Transverse colon (tissue), 4 donors: Measurements from ENCODE around the gene SCN5A. TPM values are rescaled to one million over a fixed set of nuclear protein-coding genes. Genes with fewer than 3 reads are reported as not detected.

Experiments used
- DNase-seq: peaks from one replicate; pipeline ENCODE4 v3.0.0-alpha.2; 2019
- H3K27ac ChIP-seq, 4 donors: fragments of 200-600 bp; sonication (generic); 2 replicates each; pipeline ENCODE4 v1.5.1; 2016 to 2018; ENCODE audit warnings: inconsistent platforms in 4 of 4
- H3K27me3 ChIP-seq: fragments of 200-600 bp; sonication (generic); 2 replicates; pipeline ENCODE4 v1.5.1; 2017; ENCODE audit warnings: inconsistent platforms
- H3K36me3 ChIP-seq, 4 donors: fragments of 200-600 bp; sonication (generic); 2 replicates each; pipeline ENCODE4 v1.5.1; 2017 to 2019; ENCODE audit warnings: inconsistent platforms in 4 of 4
- H3K4me1 ChIP-seq, 4 donors: fragments of 200-600 bp; sonication (generic); 2 replicates each; pipeline ENCODE4 v1.5.1; 2017 to 2020; ENCODE audit warnings: inconsistent platforms in 4 of 4
- H3K4me3 ChIP-seq, 4 donors: fragments of 200-600 bp; sonication (generic); 1 replicate in 1 of 4; 2 replicates in 3 of 4; pipeline versions ENCODE4 v1.5.1 to v1.6.1; 2017 to 2019; ENCODE audit warnings: inconsistent platforms in 4 of 4
- H3K9me3 ChIP-seq, 2 donors: fragments of 200-600 bp; sonication (generic); 2 replicates each; pipeline ENCODE4 v1.5.1; 2017 to 2019; ENCODE audit warnings: inconsistent platforms in 2 of 2
- CTCF ChIP-seq, 5 experiments: fragments of 200-600 bp in 3 of 5; fragments of 450-650 bp in 2 of 5; sonication (generic) in 3 of 5; IDR thresholded peaks; 1 replicate in 2 of 5; 2 replicates in 3 of 5; pipeline ENCODE4 v1.5.1; 2016 to 2017; ENCODE audit warnings: antibody characterized with exemption in 5 of 5, inconsistent platforms in 3 of 5, mild to moderate bottlenecking in 2 of 5, moderate library complexity in 1 of 5
- EP300 ChIP-seq: sonication (generic); formaldehyde crosslinking; IDR thresholded peaks from one replicate; pipeline ENCODE4 v1.6.1; 2017; ENCODE audit warnings: antibody characterized with exemption, low read depth
- POLR2A ChIP-seq: fragments of 450-650 bp; IDR thresholded peaks from one replicate; pipeline ENCODE4 v1.6.1; 2016; ENCODE audit warnings: antibody characterized with exemption, mild to moderate bottlenecking, moderate library complexity
- POLR2AphosphoS5 ChIP-seq, 3 donors: sonication (generic); formaldehyde crosslinking; IDR thresholded peaks; one replicate each; pipeline ENCODE4 v1.6.1; 2016; ENCODE audit warnings: antibody characterized with exemption in 3 of 3
- whole genome bisulfite sequencing, 2 donors: methylation state at CpG; one replicate each; pipeline ENCODE4 v1.1.5; 2018; ENCODE audit warnings: low coverage in 1 of 2; 5-methylcytosine and 5-hydroxymethylcytosine counted together
- in situ Hi-C, 4 donors: fragments of 200-750 bp; cut with MboI; loops; one replicate each; pipeline versions ENCODE4 v1.15.0 to v1.15.1; 2017; ENCODE audit warnings: low sequenced_read_pairs in 3 of 4, low pct_ligation_motif_present in 1 of 4, low pct_unique_long_range_greater_than_20kb in 1 of 4
- intact Hi-C: fragments of 100-400 bp; cut with DNase I; formaldehyde crosslinking; loops from one replicate; pipeline ENCODE4 v1.15.1; 2023; ENCODE audit warnings: low total_unique reads
- total RNA-seq, 4 donors: library from RNA; depleted of rRNA; stranded (reverse); fragments of >200 nt; gene quantifications; one replicate each; pipeline ENCODE4 v1.1.0, GENCODE V29; 2016

The SCN5A gene
- total RNA-seq, 4 donors from 2014 or later: 0.16 to 0.27 TPM; not detected in 2

GRCh38 chr3:38643592-38643991 lies 5.9 kb downstream of the SCN5A start:
- Histone ChIP-seq H3K4me1 (peaks cover 0 to under 1% (median 0%) of the 10 kb centered on the region in 4 donors), H3K36me3 (no peaks in the 10 kb centered on the region), H3K27me3 (peaks cover 25% of the 10 kb centered on the region), H3K27ac (no peak overlapping the region), H3K4me3 (no peak overlapping the region), H3K9me3 (no peaks in the 10 kb centered on the region)
- no peak for DNase-seq
- in situ Hi-C loops (loop anchor here in 1 of 4 donors (10.0 kb wide), 1 partner anchor 119 kb away; no protein-coding TSS in a partner anchor), intact Hi-C loops (no loop called here)
- TF ChIP-seq POLR2AphosphoS5 (IDR thresholded peaks at IDR 0.05) (no peak), EP300 (no peak), POLR2A (no peak), CTCF (IDR thresholded peaks at IDR 0.05) (no peak)
- 76% methylated on average over 5 of the region's 5 CpGs; no CpG with 5 or more reads in 1 of the 2 donors for WGBS, 2 donors

- DNase-seq: no peak
Measured at GRCh38 chr3:38643090-38643489, 6.4 kb downstream of the SCN5A start.

GRCh38 chr3:38641461-38642110 lies 7.9 kb downstream of the SCN5A start:
- TF ChIP-seq EP300 (no peak), CTCF (IDR thresholded peaks at IDR 0.05) (no peak), POLR2AphosphoS5 (IDR thresholded peaks at IDR 0.05) (no peak), POLR2A (no peak)

More at GRCh38 chr3:38643090-38643489, 6.4 kb downstream of the SCN5A start:
- no peaks in the 10 kb centered on the region for H3K36me3 ChIP-seq
- in situ Hi-C loops (loop anchor here in 1 of 4 donors (10.0 kb wide), 1 partner anchor 118 kb away; no protein-coding TSS in a partner anchor), intact Hi-C loops (no loop called here)
- WGBS, 2 donors: 81% methylated on average over 8 of the region's 8 CpGs; no CpG with 5 or more reads in 1 of the 2 donors
- no peaks in the 10 kb centered on the region for H3K9me3 ChIP-seq
- TF ChIP-seq CTCF (IDR thresholded peaks at IDR 0.05): no peak
- TF ChIP-seq POLR2A: no peak
- no peak for TF ChIP-seq POLR2AphosphoS5 (IDR thresholded peaks at IDR 0.05)
- no peak for TF ChIP-seq EP300
- H3K27me3 ChIP-seq: peaks cover 20% of the 10 kb centered on the region
- no peaks in the 10 kb centered on the region for H3K4me1 ChIP-seq
- H3K4me3 ChIP-seq: no peak overlapping the region
- no peak overlapping the region for H3K27ac ChIP-seq

GRCh38 chr3:38640661-38641452 lies 8.6 kb downstream of the SCN5A start:
- intact Hi-C loops: no loop called here
- no peaks in the 10 kb centered on the region for H3K9me3 ChIP-seq
- H3K27ac ChIP-seq: no peak overlapping the region

More at GRCh38 chr3:38641461-38642110, 7.9 kb downstream of the SCN5A start:
- in situ Hi-C loops: loop anchor here in 1 of 4 donors (10.0 kb wide), 1 partner anchor 117 kb away; no protein-coding TSS in a partner anchor
- Histone ChIP-seq H3K27ac (no peak overlapping the region), H3K4me3 (no peak overlapping the region), H3K9me3 (no peaks in the 10 kb centered on the region), H3K36me3 (no peaks in the 10 kb centered on the region), H3K27me3 (peaks cover 7% of the 10 kb centered on the region), H3K4me1 (no peaks in the 10 kb centered on the region)
- 77% methylated on average over 8 of the region's 8 CpGs; no CpG with 5 or more reads in 1 of the 2 donors for WGBS, 2 donors
- no peak for DNase-seq
- intact Hi-C loops: no loop called here

More at GRCh38 chr3:38640661-38641452, 8.6 kb downstream of the SCN5A start:
- 75% methylated on average over 18 of the region's 18 CpGs; no CpG with 5 or more reads in 1 of the 2 donors for WGBS, 2 donors
- DNase-seq: no peak
- in situ Hi-C loops: loop anchor here in 1 of 4 donors (10.0 kb wide), 1 partner anchor 116 kb away; no protein-coding TSS in a partner anchor
- H3K27me3 ChIP-seq: peaks cover under 1% of the 10 kb centered on the region
- no peaks in the 10 kb centered on the region for H3K4me1 ChIP-seq
- no peak for TF ChIP-seq CTCF (IDR thresholded peaks at IDR 0.05)
- no peak for TF ChIP-seq POLR2A
- no peak for TF ChIP-seq POLR2AphosphoS5 (IDR thresholded peaks at IDR 0.05)
- no peak for TF ChIP-seq EP300
- no peak overlapping the region for H3K4me3 ChIP-seq
- H3K36me3 ChIP-seq: no peaks in the 10 kb centered on the region
